ENCODE data around the gene C21orf91.
"Not testable (repeated sequence)": the region's sequence is repeated elsewhere in the genome, so short reads cannot be mapped to it uniquely, and the experiment has no call there.

C21orf91 gene

GRCh38 chr21:17781524-17781923 is 37.6 kb downstream of the C21orf91 start:
- FAIRE-seq = no peak
- DNase-seq (ENCODE audit: insufficient read length, low spot score) = no peak

DNA sequence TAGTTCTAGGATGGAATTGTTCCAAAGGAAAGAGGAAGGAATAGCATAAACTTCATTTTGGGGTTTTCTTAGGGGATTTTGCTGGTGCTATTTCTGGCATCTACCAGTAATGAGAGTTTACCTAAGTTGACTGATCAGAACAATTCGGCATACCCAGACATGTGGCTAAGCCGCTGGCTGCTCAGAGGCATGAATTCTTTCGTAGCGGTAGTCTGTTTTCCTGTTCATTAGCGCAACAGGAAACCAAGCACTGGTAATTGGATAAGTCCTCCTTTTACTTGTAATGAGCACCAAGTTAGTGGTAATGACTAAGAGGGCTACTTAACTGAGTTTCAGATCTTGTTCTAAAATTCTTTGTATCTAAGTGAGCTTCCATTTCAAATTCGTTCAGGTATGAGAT is 38.6 kb downstream of the C21orf91 start:
- DNase-seq (ENCODE audit: insufficient read length, low spot score) = no peak
- no peak for FAIRE-seq

- DNase-seq (ENCODE audit: insufficient read length, low spot score) = no peak
- no peak for FAIRE-seq
These were observed 39.2 kb downstream of the C21orf91 start for GRCh38 chr21:17779980-17780379.

DNA sequence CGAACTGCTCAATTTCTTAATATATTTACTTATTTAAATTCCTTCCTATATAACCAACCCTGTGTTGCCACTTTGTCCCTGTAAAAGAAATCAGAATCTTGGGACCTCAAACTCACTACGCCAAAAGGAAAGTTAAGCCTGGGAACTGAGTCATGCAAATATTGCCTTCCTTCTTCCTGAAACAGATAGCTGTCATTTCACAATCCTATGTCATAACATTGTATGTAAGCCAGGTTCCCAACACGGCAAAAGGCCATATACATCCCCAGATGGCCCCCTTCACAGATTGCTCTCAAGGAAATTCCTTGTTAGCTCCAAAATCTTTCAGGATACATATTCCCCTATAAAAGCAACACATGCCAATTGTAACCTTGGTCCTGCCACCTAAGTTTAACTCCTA is 39.7 kb downstream of the C21orf91 start:
- DNase-seq (ENCODE audit: insufficient read length, low spot score) (no peak), FAIRE-seq (no peak)

GRCh38 chr21:17777072-17777765 is 41.9 kb downstream of the C21orf91 start:
- DNase-seq (ENCODE audit: insufficient read length, low spot score) (peak; percentile 10), FAIRE-seq (no peak)

GRCh38 chr21:17775431-17776126 is 43.6 kb downstream of the C21orf91 start:
- FAIRE-seq = no peak
- no peak for DNase-seq (ENCODE audit: insufficient read length, low spot score)

DNA sequence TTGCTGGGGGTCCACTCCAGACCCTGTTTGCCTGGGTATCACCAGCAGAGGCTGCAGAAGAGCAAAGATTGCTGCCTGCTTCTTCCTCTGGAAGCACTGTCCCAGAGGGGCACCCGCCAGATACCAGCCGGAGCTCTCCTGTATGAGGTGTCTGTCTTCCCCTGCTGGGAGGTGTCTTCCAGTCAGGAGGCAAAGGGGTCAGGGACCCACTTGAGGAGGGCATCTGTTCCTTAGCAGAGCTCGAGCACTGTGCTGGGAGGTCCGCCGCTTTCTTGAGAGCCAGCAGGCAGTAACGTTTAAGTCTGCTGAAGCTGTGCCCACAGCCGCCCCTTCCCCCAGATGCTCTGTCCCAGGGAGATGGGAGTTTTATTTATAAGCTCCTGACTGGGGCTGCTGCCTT is 44.1 kb downstream of the C21orf91 start:
- DNase-seq (ENCODE audit: insufficient read length, low spot score); FAIRE-seq: not testable (repeated sequence)

- no peak for DNase-seq (ENCODE audit: insufficient read length, low spot score)
These were observed 49.7 kb downstream of the C21orf91 start for GRCh38 chr21:17769447-17769845.

DNA sequence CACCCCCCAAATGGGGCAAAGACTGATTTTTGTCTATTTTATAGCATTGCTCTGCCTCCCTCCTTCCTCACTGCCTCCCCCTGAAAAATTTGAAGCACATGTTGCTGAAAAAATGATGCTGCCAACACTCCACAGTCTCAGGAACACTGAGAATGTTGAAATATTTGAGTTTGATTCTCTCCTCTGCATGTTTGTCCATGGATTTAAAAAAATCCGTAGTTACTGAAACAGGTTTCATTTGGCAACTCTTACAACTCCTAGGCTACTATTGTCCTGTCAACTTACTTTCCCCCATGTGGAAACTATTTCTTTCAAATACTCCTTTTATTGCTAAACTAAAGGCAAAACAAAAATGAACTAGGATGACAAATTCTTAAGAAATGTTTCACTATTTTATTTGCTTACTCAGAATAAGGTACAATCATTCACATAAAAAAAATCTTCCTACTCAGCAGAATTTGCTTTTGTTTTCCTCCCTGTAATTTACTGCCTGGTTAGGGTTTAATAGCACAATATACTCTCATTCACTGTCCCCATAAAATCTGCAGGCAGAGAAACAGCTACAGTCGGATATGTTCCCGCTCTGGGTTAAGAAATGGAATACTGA is 50.2 kb downstream of the C21orf91 start:
- DNase-seq (ENCODE audit: insufficient read length, low spot score) = peak; percentile 13
- FAIRE-seq = no peak

More at GRCh38 chr21:17769447-17769845, 49.7 kb downstream of the C21orf91 start:
- no peak for FAIRE-seq

GRCh38 chr21:17765207-17765606 is 53.9 kb downstream of the C21orf91 start:
- no peak for DNase-seq (ENCODE audit: insufficient read length, low spot score)

DNA sequence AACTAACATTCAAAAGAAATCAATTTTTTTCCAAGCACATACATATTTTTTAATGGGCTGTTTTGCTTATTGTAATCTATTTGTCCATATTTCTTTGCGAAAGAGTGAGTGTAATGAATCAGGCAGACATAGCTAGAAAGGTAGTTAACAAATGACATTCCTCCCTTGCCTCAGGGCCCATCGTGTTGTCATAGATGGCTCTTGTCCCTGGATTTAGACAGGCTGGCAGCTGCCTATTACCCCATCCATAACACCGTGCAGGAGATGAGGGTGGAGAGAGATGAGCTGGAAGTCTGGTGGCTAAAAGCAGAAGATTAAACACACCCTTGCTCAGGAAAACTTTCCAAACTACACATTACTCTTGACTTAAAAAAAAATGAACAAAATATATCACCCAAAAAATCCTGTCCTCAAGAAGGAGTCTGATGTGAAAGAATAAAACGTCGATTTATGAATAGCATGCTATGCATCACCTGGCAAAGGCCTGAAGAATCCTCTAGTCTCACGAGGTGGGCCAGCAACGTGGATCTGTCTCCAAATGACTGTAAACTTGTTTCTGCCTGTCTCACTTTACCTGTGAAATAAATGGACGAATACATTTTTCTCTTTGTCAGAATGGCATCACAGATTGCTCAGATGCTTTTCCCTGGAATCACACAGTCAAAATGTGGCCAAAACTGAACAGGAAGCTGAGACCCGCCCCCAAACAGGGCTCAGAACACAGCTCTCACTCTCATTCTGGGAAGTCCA is 55.7 kb downstream of the C21orf91 start:
- no peak for FAIRE-seq
- no peak for DNase-seq (ENCODE audit: insufficient read length, low spot score)

More at GRCh38 chr21:17765207-17765606, 53.9 kb downstream of the C21orf91 start:
- FAIRE-seq = no peak

DNA sequence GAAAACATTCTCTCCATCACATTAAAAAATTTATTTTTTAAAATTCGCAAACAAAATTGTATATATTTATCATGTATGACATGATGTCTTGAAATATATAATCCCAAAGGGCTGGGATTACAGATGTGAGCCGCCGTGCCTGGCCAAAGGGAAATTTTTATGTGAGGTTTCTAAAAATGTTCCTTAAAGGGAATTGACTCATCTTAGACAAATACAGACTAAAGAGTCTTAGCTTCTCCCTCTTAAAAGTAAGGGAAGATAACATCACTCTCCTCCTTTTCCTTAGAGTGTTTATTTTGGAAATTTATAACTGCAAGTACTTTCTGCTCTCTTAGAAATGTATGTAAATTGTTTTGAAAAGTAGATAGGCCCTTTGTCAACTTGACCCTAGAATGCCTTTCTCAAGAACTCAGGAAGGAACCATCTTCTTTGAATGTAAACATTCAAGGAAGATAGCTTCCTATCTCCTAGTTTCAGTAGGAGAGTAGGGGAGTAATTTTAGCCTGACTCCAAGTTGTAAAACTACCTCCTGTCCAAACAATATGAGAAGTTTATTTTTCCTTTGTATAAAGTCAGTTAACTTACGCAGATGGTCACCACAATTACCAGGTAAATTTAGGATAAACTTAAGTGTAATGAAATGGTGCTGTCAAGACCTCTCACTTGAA is 59.5 kb downstream of the C21orf91 start:
- FAIRE-seq = no peak
- DNase-seq (ENCODE audit: insufficient read length, low spot score) = no peak

- FAIRE-seq = no peak
- DNase-seq (ENCODE audit: insufficient read length, low spot score) = no peak
These were observed 60.5 kb downstream of the C21orf91 start for GRCh38 chr21:17758683-17759082.

DNA sequence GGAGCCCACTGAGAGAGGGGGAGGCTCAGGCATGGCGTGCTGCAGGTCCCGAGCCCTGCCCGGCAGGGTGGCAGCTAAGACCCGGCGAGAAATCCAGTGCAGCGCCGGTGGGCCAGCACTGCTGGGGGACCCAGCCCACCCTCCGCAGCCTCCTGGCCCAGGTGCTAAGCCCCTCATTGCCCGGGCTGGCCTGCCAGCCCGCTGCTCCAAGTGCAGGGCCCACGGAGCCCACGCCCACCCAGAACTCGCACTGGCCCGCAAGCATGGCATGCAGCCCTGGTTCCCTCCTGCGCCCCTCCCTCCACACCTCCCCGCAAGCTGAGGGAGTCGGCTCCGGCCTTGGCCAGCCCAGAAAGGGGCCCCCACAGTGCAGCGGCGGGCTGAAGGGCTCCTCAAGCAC is 61.5 kb downstream of the C21orf91 start:
- no peak for DNase-seq (ENCODE audit: insufficient read length, low spot score)
- FAIRE-seq = no peak

GRCh38 chr21:17753736-17754135 is 65.4 kb downstream of the C21orf91 start:
- FAIRE-seq (no peak), DNase-seq (ENCODE audit: insufficient read length, low spot score) (no peak)

- no peak for FAIRE-seq
These were observed 67.0 kb downstream of the C21orf91 start for GRCh38 chr21:17752171-17752570.

DNA sequence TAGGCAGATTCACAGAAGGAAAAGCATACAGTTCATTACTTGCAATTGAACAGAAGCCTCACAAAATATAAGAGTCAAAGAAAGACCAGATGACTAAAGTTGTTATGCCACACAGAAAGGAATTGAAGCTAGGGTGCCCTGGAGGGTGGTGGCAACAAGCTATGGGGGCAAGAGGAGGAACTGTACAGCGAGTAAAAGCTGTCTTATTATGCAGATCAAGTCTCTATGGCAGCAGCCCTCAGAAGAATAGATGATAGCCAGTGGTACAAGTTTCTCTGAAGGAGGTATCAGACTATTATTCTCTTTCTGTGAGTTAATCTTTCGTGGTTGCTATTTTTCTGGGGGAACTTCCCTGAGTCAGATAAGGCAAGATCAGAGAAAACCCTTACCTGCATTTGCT is 72.2 kb downstream of the C21orf91 start:
- DNase-seq (ENCODE audit: insufficient read length, low spot score) = no peak
- no peak for FAIRE-seq

More at GRCh38 chr21:17752171-17752570, 67.0 kb downstream of the C21orf91 start:
- no peak for DNase-seq (ENCODE audit: insufficient read length, low spot score)

DNA sequence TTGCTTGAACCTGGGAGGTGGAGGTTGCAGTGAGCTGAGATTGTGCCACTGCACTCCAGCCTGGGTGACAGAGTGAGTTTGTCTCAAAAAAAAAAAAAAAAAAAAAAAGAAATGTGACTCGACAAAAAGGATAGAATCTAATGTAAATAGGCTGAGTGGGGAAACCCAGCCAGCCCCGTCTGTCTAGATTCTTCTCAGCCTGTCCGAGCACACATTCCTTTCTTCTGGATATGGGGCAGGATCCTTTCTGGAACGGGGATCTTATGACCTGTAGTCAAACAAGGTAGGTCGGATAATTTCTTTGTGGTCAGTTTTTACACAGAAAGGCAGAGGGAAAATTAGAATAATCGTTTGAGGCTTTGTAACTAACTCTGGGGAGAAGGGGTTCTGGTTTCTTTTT is 74.1 kb downstream of the C21orf91 start:
- no peak for DNase-seq (ENCODE audit: insufficient read length, low spot score)
- no peak for FAIRE-seq

DNA sequence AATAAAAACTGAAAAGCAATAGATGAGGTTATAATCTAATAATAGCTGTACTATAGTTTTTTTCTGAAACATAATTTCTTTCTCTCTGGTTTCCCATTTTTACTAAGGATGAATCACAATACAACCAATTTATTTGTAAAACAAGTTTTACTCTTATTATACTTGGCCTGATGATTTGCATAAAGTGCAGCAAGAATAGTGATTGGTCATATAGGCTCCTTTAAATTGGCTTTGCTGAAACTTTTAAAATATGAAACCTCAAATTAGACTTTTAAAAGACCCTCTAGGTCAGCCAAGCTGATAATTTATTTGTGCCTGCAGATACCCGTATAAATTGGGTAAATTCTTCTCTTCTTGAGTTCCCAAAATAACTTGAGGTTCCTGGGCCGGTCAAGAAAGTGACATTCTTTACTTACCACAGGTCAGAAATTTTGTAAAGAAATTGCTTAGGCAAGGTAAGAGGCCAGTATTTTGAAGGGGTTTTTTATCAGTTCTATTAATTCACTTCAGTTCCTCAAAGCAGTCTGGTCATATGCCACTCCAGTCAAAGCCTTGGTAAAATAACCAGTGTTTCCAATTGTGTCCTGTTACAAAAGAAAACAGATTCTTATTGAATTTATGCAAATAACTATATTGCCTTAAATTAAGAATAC is 76.1 kb downstream of the C21orf91 start:
- FAIRE-seq = no peak
- DNase-seq (ENCODE audit: insufficient read length, low spot score) = no peak

- DNase-seq (ENCODE audit: insufficient read length, low spot score) (no peak), FAIRE-seq (no peak)
These were observed 77.0 kb downstream of the C21orf91 start for GRCh38 chr21:17742181-17742580.
